GM20000 (cell line): ENCODE data around the gene ZNF775.
A peak's percentile ranks its signal among the peaks of the same experiment; 100 is the strongest.

Source experiments
- DNase-seq: peaks from one replicate; pipeline ENCODE4 v3.0.0; 2012; ENCODE audit warnings: low spot score
- TF ChIP-seq, protein P1 (sequence below): IDR thresholded peaks from 2 replicates; pipeline ENCODE4 v1.5.1; 2012; ENCODE audit warnings: mild to moderate bottlenecking, control low read depth; ENCODE audit errors: extremely low read depth, missing control alignments

ZNF775 gene

DNA sequence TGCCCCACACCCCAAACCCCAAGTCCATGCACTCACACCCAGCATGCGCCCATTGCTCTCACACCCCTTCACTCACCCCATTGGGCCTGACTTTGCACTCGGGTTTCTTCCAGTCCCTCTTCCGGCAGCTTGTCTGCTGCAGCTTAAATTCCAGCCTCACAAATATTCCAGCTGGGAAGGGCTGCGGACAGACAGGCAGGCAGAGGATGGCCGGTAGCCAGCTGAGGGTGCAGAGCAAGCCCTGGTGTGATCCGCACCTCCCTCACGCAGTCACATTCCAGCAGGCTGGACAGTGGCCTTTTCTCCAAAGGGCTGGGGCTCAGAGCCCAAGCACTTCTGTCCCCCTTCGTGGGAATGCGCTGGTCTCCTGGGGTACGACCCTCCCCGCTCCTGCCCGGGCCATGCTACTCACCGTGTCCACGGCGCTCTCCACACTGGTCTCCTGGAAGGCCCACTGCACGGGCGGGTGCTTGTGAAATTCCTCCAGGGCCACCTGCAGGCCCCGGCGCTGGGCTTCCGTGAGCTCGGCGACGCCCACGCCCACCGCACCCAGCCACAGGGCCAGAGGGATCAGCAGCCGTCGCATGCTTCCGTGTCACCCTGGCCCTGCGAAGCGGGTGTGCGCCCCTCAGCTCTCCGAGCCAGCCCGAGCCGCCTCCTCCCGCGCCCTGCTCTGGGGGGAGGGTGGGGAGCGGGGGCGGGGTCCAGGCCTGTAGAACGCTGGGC lies 38.9 kb upstream of the ZNF775 start:
- TF ChIP-seq, protein P1, sequence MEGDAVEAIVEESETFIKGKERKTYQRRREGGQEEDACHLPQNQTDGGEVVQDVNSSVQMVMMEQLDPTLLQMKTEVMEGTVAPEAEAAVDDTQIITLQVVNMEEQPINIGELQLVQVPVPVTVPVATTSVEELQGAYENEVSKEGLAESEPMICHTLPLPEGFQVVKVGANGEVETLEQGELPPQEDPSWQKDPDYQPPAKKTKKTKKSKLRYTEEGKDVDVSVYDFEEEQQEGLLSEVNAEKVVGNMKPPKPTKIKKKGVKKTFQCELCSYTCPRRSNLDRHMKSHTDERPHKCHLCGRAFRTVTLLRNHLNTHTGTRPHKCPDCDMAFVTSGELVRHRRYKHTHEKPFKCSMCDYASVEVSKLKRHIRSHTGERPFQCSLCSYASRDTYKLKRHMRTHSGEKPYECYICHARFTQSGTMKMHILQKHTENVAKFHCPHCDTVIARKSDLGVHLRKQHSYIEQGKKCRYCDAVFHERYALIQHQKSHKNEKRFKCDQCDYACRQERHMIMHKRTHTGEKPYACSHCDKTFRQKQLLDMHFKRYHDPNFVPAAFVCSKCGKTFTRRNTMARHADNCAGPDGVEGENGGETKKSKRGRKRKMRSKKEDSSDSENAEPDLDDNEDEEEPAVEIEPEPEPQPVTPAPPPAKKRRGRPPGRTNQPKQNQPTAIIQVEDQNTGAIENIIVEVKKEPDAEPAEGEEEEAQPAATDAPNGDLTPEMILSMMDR = no peak
- DNase-seq = peak; percentile 60

DNA sequence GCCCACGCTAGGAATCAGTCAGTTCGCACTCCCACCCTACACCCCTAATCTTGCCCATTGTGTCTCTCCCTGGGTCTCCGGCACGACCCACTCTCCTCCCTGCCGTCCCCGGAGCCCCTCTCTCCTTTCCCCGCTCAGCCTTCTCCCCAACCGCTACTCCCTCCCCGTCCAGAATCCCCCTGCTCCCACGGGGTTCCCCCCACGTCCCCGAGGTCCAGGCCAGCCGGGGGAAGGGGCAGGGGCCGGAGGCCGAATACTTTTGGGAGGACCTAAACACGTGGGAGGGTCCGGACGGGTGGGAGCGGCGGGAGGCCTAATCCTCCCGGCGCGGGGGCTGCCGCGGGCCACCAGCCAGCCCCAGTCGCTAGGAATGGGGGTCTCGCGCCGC lies 38.3 kb upstream of the ZNF775 start:
- TF ChIP-seq, protein P1 = no peak
- DNase-seq = no peak

DNA sequence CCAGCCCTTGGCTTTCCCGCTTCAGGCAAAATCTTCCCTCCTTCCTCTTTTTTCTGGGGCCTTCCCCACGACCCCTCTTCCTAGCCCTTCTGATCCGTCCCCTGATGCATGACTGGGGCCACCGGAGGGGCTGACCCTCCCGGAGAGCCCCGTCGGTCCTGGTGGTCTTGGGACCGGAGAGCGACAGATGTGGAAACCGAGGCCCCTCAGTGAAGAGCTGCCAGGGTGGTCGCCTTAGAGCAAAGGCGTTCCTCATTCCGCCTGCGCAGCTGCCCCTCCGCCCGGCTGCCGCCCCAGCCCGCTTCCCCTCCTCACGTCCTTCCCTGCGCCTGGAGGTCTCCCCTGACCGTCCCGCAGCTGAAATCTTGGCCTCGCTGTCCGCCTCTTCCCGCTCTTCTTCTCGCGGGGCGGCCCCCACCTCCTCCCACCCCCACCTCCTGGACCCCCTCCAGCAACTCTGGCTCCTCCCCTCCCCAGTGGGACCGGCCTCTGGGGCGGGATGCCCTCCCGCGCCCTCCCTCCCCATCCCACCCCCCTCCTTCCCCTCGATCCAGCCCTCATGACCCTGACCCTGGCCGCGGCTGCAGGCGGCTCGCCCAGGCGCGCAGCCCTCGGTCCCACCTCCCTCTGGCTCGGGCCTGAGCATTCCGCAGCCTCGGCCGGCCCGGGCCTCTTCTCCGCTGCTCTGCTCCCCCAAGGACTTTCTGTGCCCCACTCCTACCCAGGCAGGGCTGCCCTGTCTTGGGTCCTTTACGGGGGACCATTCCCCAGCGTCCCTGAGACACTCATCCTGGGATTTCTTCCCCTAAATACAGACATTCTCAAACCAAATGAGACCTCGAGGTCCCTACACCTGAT lies 37.6 kb upstream of the ZNF775 start, which contains the start of gene RARRES2:
Gene RARRES2, minus strand, starts transcription at position 367 of the 858 bp plus-strand sequence. CDS start 1,020 bp downstream, outside the sequence.
- TF ChIP-seq, protein P1 = no peak

DNA sequence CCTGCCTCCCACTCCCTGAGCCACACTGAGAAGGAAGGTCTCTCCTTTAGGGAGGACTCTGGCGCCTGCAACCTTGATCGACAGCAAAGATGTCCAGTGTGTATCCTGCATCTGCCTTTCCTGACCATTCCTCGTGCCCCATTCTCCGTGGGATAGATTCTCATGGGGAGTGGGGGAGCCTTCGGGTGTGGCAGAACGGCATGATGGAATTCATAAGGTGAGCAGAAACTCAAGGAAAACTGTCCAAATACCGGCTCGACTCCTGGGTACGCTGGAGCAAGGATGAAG lies 37.1 kb upstream of the ZNF775 start:
- DNase-seq = no peak
- TF ChIP-seq, protein P1 = no peak

More for the DNA sequence above, 37.6 kb upstream of the ZNF775 start, which contains the start of gene RARRES2:
- DNase-seq = no peak

DNA sequence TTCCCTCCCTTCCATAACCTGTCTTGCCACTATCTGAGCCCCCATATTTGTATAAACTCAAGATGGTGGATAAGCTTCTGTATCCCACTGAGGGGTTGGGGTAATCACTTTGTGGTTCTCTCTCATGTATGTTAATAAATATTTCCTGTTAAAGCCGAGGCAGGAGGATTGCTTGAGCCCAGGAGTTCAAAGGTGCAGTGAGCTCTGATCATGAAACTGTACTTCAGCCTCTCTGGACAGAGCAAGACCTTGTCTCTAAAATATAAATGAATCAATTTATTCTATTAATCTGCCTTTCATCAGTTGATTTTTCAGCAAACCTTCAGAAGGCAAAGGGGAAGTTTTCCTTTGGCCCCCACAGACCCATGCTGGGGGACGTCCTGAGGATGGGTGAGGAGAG lies 35.9 kb upstream of the ZNF775 start:
- TF ChIP-seq, protein P1 = no peak
- no peak for DNase-seq

DNA sequence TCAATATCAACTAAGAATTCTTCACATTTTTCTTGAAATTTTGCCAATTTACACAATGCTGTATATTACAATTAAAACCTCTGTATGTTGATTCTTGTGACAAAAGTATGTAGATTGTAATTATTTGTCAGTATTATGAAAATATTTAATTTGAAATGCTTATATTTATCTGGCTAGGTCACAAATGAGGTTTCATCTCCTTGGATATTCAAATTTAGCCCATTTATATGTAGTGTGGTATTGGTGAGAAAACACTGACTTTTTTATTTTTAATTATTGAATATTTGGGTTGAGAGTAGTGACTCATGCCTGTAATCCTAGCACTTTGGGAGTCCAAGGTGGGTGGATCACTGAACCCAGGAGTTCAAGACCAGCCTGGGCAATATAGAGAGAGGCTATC lies 34.8 kb upstream of the ZNF775 start:
- TF ChIP-seq, protein P1 = no peak
- no peak for DNase-seq

DNA sequence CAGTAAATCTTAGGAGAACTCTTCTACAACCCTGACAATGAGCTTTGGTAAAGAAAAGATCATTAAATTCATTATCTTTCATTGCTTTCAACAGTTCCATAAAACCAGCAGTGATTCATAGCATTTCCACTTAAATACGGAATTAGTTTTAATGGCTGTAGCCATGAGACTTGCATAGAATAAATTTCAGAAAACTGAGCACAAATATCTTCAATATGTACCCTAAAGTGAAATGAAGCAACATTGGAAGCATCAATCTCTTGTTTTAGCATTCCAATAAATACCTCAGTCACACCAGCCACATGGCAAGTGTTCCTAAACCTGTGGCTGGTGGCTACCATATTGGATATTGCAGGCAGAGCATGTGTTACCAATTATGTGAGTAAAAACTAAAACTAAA lies 34.1 kb upstream of the ZNF775 start:
- DNase-seq = no peak
- TF ChIP-seq, protein P1 = no peak
